Choroid plexus epithelial cell (primary cell): Measurements from ENCODE around the gene B4GALT2.

Source experiments
- DNase-seq: peaks from one replicate; pipeline ENCODE4 v3.0.0-alpha.2; 2010; ENCODE audit warnings: low read depth
- H3K4me3 ChIP-seq: 2 replicates; pipeline ENCODE4 v1.5.1; 2011; ENCODE audit warnings: low read depth, mild to moderate bottlenecking, control low read depth, low read length, moderate library complexity
- TF ChIP-seq, protein P1 (sequence below): conservative IDR thresholded peaks from 2 replicates; pipeline ENCODE4 v1.5.1; 2011; ENCODE audit warnings: low read depth, mild to moderate bottlenecking, control low read depth, inconsistent platforms, low read length, moderate library complexity

The B4GALT2 gene

DNA sequence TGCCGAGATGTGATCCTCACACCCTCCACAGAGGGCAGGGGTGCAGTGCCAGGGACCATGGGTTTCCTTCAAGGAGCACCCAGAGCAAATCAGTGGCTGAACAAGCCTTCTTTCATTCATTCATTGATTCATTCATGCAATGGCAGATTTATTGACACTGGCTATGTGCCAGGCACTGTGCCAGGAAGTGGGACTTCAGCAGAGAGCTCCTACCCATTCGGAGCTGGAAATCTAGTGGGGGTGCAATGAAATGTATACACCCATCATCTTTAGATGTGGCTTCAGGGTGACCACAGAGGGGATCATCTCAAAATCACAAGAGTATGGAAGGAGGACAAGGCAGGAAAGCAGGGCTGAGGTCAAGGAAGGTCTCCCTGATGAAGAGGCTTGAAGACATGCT lies 33.4 kb downstream of the B4GALT2 start:
- no peak overlapping the region for H3K4me3 ChIP-seq
- TF ChIP-seq, protein P1, sequence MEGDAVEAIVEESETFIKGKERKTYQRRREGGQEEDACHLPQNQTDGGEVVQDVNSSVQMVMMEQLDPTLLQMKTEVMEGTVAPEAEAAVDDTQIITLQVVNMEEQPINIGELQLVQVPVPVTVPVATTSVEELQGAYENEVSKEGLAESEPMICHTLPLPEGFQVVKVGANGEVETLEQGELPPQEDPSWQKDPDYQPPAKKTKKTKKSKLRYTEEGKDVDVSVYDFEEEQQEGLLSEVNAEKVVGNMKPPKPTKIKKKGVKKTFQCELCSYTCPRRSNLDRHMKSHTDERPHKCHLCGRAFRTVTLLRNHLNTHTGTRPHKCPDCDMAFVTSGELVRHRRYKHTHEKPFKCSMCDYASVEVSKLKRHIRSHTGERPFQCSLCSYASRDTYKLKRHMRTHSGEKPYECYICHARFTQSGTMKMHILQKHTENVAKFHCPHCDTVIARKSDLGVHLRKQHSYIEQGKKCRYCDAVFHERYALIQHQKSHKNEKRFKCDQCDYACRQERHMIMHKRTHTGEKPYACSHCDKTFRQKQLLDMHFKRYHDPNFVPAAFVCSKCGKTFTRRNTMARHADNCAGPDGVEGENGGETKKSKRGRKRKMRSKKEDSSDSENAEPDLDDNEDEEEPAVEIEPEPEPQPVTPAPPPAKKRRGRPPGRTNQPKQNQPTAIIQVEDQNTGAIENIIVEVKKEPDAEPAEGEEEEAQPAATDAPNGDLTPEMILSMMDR, result no peak
- DNase-seq, result no peak

DNA sequence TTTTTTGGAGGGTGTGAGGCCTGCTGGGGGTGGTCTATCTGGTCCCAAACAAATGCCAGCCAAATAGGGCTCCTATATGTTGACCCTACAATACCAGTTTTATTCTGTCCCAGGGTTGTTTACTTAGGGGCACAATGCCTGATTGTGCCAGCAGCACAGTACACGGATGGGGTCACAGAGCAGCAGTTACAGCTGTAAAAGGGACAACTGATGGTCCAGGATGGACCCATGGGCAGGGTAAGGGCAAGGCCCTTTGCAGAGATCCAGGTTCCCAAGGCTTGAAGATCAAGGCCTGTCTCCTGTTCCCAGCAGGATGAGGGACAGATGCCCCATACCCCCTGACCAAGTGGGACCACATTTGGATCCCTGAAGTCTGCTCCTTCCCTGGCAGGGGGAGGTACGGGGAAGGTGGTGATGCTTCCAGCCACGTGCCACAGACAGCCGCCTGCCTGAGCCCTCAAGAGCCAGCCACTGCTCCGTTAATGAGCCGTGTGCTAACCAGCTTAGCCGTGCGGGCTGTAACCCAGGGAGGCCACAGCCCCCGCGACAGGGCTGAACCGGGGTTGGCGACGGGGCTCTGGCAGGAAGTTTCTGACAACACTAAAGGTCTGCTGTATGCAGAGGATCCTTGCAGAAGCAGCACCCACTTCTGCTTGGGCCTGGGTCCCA lies 34.1 kb downstream of the B4GALT2 start:
- DNase-seq, result no peak
- TF ChIP-seq, protein P1, result no peak
- no peak overlapping the region for H3K4me3 ChIP-seq

DNA sequence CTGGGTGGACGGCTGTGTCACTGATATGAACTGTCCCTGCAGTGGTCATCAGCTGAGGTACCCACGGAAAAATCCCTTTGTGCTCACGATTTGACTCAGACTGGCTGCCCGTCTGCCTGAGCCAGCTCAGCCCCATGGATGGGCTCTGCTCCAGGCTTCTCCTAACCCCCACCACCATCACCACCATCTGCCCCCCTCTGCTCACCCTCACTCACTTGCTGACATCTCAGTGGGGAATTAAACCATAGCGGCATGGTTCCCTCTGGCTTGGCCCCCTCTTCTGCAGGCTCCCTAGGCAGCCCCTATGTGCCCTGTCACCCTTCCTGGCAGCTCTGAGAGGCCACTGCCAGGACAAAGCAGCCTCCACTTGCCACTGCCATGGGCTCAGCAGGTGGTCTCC lies 34.9 kb downstream of the B4GALT2 start:
- DNase-seq, result no peak
- no peak overlapping the region for H3K4me3 ChIP-seq
- TF ChIP-seq, protein P1, result no peak

- DNase-seq, result no peak
- no peak overlapping the region for H3K4me3 ChIP-seq
Measured at GRCh38 chr1:44014365-44015104, 35.5 kb downstream of the B4GALT2 start.

GRCh38 chr1:44015206-44015605 lies 36.2 kb downstream of the B4GALT2 start:
- H3K4me3 ChIP-seq, result no peak overlapping the region
- no peak for DNase-seq
- TF ChIP-seq, protein P1, result no peak

More at GRCh38 chr1:44014365-44015104, 35.5 kb downstream of the B4GALT2 start:
- TF ChIP-seq, protein P1, result no peak

GRCh38 chr1:44016041-44016889 lies 37.3 kb downstream of the B4GALT2 start:
- no peak for DNase-seq
- H3K4me3 ChIP-seq, result no peak overlapping the region
- TF ChIP-seq, protein P1, result no peak
